Ecto neural progenitor cell (in vitro differentiated cells): ENCODE results near the gene PYCARD.
A peak's percentile ranks its signal among the peaks of the same experiment; 100 is the strongest.
"Not testable (repeated sequence)": the region's sequence is repeated elsewhere in the genome, so short reads cannot be mapped to it uniquely, and the experiment has no call there.

Source experiments
- DNase-seq: peaks from one replicate; pipeline ENCODE4 v3.0.0-alpha.2; 2018; ENCODE audit warnings: low spot score

Gene PYCARD

DNA sequence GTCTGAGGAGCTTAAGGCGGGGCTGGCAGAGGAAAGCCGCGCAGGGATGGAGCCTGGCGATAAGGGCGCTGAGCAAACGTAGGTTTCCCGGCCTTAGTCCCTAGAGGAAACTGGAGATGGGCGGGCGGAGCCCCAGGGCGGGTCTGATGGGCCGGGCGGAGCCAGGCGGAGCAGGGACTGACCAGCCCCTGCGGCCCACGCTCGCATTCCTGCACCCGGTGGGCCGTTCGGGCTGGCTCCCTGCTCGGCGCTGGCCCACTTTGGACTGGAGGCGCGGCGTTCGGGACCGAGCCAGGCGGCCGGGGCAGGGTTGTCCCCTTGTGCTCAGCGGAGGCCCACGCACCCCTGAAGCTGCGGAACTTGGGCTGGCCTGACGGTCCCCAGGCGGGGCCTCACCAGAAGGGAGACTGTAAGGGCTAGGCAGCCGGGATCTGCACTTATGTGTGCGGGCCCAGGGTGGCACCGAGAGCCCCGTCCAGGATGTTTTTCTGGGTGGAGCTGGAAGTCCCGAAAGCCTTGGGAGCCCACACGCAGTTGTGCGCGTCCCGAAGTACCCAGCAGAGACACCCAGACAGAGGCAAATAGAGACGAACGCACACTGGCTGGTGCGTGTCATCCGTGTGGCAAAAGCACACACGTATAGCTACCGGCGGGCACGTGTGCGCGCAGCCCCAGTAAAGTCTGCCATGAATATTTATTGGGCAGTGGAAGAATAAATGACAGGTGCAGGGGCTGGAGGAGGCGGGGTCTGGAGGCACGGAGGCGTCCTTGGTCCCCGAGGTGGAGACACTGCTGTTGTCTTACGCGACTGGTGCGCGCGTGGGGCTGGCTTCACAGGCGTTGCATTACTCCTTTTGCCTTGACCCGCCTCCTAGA, 13.0 kb upstream of the PYCARD start:
- DNase-seq, result peak; percentile 81

GRCh38 chr16:31214708-31215286, 12.2 kb upstream of the PYCARD start:
- DNase-seq, result peak; percentile 60

GRCh38 chr16:31213877-31214707, 11.5 kb upstream of the PYCARD start, which contains the start of gene TRIM72:
Gene TRIM72, plus strand, starts transcription at chr16:31214119. Its CDS starts 620 bp downstream, at chr16:31214739.
- DNase-seq, result no peak

GRCh38 chr16:31213342-31213741, 10.8 kb upstream of the PYCARD start:
- no peak for DNase-seq

GRCh38 chr16:31206776-31207175, 4.2 kb upstream of the PYCARD start:
- DNase-seq, result no peak

DNA sequence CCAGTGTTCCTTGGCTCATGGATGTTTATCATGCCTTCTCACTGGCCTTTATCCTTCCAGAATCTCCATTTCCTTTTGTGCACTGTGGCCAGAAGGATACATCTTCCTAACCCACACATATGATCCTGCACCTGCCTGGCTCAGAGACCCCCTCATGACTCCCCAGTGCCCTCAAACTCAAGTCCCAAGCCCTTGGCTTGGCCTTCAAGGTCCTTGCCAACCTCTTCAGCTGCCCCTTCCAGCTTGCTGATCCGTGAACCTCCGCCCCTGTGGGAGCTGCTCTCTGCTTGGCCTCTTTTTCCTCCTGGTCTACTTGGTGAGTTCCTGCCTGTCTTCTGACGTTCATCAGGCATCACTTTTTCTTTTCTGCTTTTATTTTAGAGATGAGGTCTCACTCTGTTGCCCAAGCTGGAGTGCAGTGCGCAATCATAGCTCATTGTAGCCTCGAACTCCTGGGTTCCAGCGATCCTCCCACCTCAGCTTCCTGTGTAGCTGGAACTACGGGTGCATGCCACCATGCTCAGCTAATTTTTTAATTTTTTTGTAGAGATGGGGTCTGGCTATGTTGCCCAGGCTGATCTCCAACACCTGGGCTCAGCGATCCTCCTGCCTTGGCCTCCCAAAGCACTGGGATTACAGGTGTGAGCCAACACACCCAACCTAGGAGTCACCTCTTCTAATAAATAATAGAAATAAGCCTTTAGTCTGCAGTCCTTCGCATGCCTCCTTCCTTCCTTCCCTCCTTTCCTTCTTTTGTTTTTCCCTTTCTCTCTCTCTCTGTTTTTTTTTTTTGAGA, 2.5 kb upstream of the PYCARD start:
- no peak for DNase-seq

- peak; percentile 58 for DNase-seq
Measured at GRCh38 chr16:31201582-31202413, 762 bp downstream of the PYCARD start.

DNA sequence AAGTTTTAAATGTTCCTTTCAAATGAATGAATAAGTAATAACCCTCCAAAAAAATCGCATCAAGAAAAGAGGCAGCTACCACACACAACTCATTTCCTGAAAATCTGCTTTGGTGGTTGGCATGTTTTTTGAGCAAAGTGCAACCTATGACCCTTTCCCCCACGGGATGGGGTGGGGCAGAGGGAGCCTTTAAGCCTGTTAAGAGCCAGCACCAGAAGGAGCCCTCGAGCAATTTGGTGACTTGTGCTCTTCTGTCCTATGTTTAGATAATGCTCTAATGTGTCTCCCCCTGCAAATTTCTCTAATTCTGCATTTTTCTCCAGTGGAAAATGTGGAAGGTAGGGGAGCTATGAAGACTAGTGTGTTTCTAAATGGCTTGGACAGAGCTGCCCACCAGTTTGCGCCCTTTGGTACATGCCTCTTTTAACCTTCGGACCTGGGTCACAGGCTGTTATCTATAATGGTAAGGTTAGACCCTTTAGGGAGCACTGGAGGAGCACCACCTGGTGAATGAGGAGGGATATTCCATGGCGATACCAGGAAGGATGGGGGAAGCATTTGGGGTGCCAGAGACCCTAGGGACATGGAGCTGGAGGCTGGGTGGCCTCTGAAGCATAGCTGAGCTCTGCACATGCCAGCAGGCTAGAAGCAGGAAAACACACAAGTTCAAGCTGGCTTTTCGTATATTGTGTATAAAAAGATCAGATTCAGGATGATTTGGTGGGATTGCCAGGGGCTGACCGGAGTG, 1.6 kb downstream of the PYCARD start:
- no peak for DNase-seq

DNA sequence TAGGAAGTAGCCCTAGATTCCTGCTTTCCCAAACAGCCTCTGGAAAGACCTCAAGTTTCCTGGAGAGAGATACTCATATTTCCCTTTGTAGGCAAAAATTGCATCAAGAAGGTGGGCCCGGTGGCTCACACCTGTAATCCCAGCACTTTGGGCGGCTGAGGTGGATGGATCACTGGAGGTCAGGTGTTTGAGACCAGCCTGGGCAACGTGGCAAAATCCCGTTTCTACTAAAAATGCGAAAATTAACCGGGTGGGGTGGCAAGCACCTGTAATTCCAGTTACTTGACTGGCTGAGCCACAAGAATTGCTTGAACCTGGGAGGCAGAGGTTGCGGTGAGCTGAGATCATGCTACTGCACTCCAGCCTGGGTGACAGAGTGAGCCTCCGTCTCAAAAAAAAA, 2.4 kb downstream of the PYCARD start:
- not testable (repeated sequence) for DNase-seq

DNA sequence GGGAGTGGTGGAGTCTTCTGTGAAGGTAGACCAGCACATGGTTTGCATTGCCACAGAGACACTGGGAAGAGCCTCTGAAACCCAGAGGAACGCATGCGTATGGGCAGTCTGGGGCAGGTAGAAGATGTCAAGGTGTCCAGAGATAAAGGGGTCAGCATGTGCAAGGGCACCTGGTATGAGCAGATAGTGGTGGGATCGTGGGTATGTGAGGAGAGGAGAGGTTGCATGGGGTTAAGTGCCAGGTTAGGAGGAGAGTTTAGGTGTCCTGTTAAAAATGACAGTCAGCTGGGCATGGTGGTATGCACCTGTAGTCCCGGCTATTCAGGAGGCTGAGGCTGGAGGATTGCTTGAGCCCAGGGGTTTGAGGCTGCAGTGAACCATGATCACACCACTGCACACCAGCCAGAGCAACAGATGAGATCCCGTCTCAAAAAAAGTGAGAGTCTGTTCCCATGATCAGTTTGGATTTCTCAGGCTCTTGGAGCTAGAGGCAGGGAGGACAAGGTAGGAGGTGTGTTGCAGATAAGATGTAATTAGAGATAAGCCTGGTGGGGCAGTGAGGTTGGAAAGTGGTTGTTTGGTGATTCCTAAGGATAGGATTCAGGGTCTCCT, 3.0 kb downstream of the PYCARD start:
- no peak for DNase-seq

DNA sequence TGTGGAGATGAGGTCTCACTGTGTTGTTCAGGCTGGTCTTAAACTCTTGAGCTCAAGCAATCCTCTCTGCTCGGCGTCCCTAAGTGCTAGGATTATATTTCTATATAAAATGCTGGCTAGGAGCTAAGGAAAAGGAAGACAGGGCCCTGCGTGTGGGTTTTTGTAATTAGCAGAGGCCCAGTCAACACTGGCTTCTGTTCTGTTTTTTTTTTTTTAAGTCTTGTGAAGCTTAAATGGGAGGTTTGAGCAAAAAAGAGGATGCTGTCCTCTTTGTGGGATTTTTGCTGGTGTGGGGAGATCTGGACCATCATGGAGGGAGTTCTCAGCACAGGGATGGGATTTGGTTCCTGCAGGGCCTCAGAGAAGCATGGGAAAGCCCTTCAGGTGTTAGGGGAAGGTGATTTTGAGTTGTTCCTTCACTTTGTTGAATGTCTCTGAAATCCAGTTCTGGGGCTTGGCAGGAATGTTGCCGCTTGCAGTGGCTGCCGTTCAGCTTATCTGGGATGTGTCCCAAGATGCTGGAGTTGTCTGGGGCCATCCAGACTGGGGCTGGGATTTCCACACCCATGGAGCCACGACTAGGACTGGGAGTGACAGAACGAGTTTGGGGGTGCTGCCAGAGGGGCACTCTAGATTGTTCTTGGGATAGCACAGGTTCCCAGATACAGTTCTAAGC, 4.2 kb downstream of the PYCARD start:
- DNase-seq, result no peak

- DNase-seq, result no peak
Measured at GRCh38 chr16:31196324-31197088, 6.1 kb downstream of the PYCARD start.

GRCh38 chr16:31195861-31196260, 6.7 kb downstream of the PYCARD start:
- DNase-seq, result not testable (repeated sequence)

DNA sequence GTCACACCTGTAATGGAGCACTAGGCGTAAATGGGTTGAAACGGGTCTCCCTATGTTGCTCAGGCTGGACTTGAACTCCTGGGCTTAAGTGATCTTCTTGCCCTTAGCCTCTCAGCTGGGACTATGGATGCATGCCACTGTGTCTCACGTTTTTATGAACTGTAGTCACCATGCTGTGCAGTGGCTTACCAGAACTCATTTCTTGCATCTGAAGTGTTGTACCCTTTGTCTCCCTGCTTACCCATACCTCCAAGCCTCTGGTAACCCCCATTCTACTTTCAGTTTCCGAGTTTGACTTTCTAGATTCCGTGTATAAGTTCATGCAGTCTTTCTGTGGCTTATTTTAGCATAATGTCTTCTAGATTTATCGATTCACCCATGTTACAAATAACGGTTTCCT, 7.7 kb downstream of the PYCARD start:
- no peak for DNase-seq

DNA sequence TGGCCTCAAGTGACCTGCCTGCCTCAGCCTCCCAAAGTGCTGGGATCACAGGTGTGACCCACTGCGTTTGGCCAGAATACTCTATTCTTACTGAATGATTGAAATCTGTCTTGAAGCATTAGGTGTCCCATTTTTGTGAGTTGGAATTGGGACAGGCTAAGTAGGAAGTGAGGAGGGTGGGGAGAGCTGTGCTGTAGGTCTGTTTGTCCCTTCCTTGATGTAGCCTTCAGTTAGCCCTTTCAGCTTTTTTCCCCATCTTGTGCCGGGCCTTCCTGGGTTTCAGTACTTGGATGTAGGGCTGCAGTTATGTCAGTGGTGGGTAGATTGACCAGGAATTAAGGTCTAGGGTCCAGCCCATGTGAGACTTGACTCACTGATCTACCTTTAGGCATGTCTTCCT, 8.7 kb downstream of the PYCARD start:
- DNase-seq, result no peak

DNA sequence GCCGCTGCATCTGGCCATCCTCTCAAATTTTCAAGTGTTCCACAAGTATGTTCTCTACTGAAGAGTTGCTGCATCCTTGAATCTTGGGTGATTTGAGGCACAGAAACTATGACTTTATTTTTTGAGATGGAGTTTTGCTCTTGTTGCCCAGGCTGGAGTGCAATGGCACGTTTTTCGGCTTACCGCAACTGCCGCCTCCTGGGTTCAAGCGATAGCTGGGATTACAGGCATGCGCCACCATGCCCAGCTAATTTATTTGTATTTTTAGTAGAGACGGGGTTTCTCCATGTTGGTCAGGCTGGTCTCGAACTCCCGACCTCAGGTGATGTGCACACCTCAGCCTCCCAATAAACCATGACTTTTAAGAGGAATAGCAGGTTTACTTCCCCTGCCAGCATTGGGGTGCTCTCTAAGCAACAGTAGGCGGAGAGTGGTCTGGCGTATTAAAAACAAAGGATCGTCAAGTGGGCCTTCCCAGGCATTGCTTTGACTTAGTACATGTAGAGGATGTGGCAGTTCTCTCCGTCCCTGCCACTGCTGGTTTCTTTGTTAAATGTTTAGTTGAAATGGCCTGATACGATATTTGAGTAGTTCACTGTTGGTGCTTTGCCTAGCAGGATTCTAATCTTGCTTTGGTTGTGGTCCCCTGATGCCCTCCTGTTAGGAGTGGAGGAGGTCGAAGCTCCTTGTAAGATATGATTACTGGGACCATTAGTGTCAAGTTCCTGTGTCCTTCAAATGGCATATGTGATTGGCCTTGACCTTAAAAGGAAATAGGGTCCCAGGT, 9.5 kb downstream of the PYCARD start:
- DNase-seq, result no peak

DNA sequence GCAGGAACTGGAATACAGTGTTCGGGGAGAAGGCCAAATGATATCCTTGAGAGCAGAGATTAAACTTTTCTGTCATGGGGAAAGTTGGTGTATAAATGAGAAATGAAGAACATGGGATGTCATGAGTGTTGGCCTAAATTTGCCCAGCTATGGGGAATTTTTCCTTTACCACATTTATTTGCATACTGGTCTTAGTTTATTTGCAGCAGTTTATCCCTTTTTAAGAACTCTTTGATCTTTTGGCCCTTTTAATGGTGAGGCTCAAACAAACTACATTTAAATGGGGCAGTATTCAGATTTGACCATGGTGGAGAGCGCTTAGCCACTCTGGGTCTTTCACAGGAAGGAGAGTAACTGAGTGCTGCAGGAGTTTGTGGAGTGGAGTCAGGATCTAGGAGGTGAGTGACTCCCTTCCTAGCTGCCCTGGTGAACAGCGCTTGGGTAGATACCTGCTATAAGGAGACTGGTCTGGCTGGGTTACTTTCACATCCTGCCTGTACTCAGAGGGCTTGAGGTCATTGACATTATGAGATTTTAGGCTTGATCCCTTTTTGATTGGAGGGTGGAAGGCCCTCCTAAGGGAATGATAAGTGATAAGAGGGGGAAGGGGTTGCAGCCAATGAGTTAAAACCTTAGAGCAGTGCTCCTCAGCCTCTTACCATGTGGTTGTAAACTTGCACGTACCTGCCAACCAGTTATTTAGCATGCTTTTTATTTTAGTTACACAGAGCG, 10.7 kb downstream of the PYCARD start:
- DNase-seq, result no peak
